Parathyroid adenoma (tissue), 2 donors: ENCODE measurements around the gene SRP68.

Source experiments
- H2AFZ ChIP-seq: fragments of 300-600 bp; sonication (generic); one replicate; pipeline ENCODE4 v1.7.0; 2017; ENCODE audit warnings: antibody characterized with exemption, mild to moderate bottlenecking
- H3K27ac ChIP-seq: fragments of 300-600 bp; sonication (generic); one replicate; pipeline ENCODE4 v1.7.0; 2017
- H3K27me3 ChIP-seq: fragments of 300-600 bp; sonication (generic); one replicate; pipeline ENCODE4 v1.7.0; 2017; ENCODE audit warnings: low read length; ENCODE audit not compliant: control insufficient read depth, insufficient read depth
- H3K36me3 ChIP-seq: fragments of 300-600 bp; sonication (generic); one replicate; pipeline ENCODE4 v1.7.0; 2017; ENCODE audit warnings: low read length; ENCODE audit not compliant: control insufficient read depth, insufficient read depth
- H3K4me1 ChIP-seq: fragments of 300-600 bp; sonication (generic); one replicate; pipeline ENCODE4 v1.7.0; 2017; ENCODE audit warnings: control low read depth
- H3K4me2 ChIP-seq: fragments of 300-600 bp; sonication (generic); one replicate; pipeline ENCODE4 v1.7.0; 2017; ENCODE audit warnings: low read length
- H3K4me3 ChIP-seq: fragments of 300-600 bp; sonication (generic); one replicate; pipeline ENCODE4 v1.7.0; 2017; ENCODE audit warnings: low read depth, low read length
- H3K79me2 ChIP-seq: fragments of 300-600 bp; sonication (generic); one replicate; pipeline ENCODE4 v1.7.0; 2017; ENCODE audit warnings: control low read depth
- H3K9ac ChIP-seq: fragments of 300-600 bp; sonication (generic); one replicate; pipeline ENCODE4 v1.7.0; 2017; ENCODE audit warnings: mild to moderate bottlenecking
- H3K9me3 ChIP-seq: fragments of 300-600 bp; sonication (generic); one replicate; pipeline ENCODE4 v1.7.0; 2017; ENCODE audit warnings: low read length; ENCODE audit not compliant: control insufficient read depth
- CTCF ChIP-seq: fragments of 300-600 bp; sonication (generic); IDR thresholded peaks from one replicate; pipeline ENCODE4 v1.7.0; 2017; ENCODE audit warnings: antibody characterized with exemption, mild to moderate bottlenecking
- donor health status: primary hyperparathyroidism.

The SRP68 gene

GRCh38 chr17:76083536-76084182, 11.3 kb upstream of the SRP68 start:
- no peak overlapping the region for H3K27ac ChIP-seq
- H3K9me3 ChIP-seq, result no peaks in the 10 kb centered on the region
- H3K27me3 ChIP-seq, result no peaks in the 10 kb centered on the region
- no peak overlapping the region for H3K9ac ChIP-seq
- H3K36me3 ChIP-seq, result no peaks in the 10 kb centered on the region
- peaks cover 21% of the 10 kb centered on the region for H3K4me1 ChIP-seq
- TF ChIP-seq CTCF, result no peak
- H3K4me3 ChIP-seq, result no peak overlapping the region
- H2AFZ ChIP-seq, result no peak overlapping the region
- H3K4me2 ChIP-seq, result no peak overlapping the region
- H3K79me2 ChIP-seq, result no peaks in the 10 kb centered on the region

- H3K27me3 ChIP-seq, result no peaks in the 10 kb centered on the region
- TF ChIP-seq CTCF, result no peak
- H3K4me2 ChIP-seq, result no peak overlapping the region
- no peak overlapping the region for H3K4me3 ChIP-seq
- H3K9ac ChIP-seq, result no peak overlapping the region
- H3K4me1 ChIP-seq, result peaks cover 21% of the 10 kb centered on the region
- no peaks in the 10 kb centered on the region for H3K36me3 ChIP-seq
- H3K27ac ChIP-seq, result no peak overlapping the region
- H3K79me2 ChIP-seq, result no peaks in the 10 kb centered on the region
- no peaks in the 10 kb centered on the region for H3K9me3 ChIP-seq
- no peak overlapping the region for H2AFZ ChIP-seq
Measured at GRCh38 chr17:76082326-76083251, 10.3 kb upstream of the SRP68 start.

GRCh38 chr17:76081295-76082210, 9.2 kb upstream of the SRP68 start:
- Histone ChIP-seq H3K9ac (no peak overlapping the region), H3K27me3 (no peaks in the 10 kb centered on the region), H3K36me3 (no peaks in the 10 kb centered on the region), H3K79me2 (no peaks in the 10 kb centered on the region), H3K9me3 (no peaks in the 10 kb centered on the region), H3K4me1 (peaks cover 26% of the 10 kb centered on the region), H2AFZ (no peak overlapping the region), H3K4me3 (no peak overlapping the region), H3K4me2 (no peak overlapping the region), H3K27ac (no peak overlapping the region)
- no peak for TF ChIP-seq CTCF

GRCh38 chr17:76080768-76081287, 8.5 kb upstream of the SRP68 start:
- no peak overlapping the region for H3K9ac ChIP-seq
- H3K27me3 ChIP-seq, result peaks cover 3% of the 10 kb centered on the region
- no peak overlapping the region for H3K4me2 ChIP-seq
- no peak overlapping the region for H3K27ac ChIP-seq
- no peaks in the 10 kb centered on the region for H3K36me3 ChIP-seq
- H3K4me3 ChIP-seq, result no peak overlapping the region
- H3K4me1 ChIP-seq, result peaks cover 29% of the 10 kb centered on the region
- no peak for TF ChIP-seq CTCF
- no peak overlapping the region for H2AFZ ChIP-seq
- H3K9me3 ChIP-seq, result no peaks in the 10 kb centered on the region
- H3K79me2 ChIP-seq, result no peaks in the 10 kb centered on the region
